Measurements from ENCODE around the gene MYPOP. TPM values are rescaled to one million over a fixed set of nuclear protein-coding genes. Genes with fewer than 3 reads are reported as not detected.

Gene MYPOP
- total and polyA plus RNA-seq, 2 of the 13 experiments (the other 11 are each of a cell fraction or from before 2014, with no cell fraction given) = 2.3 to 2.7 TPM

DNA sequence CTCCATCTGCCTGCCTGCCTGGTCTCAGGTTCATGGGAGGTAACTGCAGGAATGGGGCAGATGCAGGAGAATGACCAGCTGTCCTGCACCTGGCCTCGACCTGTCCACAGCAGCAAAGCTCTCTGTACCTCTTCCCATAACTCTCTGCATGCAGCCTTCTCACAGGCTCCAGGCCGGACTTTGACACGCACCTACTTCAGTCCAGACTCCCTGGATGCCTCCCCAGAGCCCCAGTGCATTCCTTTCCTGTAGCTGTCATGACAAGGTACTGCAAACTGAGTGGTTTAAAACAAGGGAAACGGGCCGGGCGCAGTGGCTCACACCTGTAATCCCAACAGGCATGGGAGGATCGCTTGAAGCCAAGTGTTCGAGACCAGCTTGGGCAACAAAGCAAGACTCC lies 8.9 kb upstream of the MYPOP start (continued):
- TF ChIP-seq, protein P1, sequence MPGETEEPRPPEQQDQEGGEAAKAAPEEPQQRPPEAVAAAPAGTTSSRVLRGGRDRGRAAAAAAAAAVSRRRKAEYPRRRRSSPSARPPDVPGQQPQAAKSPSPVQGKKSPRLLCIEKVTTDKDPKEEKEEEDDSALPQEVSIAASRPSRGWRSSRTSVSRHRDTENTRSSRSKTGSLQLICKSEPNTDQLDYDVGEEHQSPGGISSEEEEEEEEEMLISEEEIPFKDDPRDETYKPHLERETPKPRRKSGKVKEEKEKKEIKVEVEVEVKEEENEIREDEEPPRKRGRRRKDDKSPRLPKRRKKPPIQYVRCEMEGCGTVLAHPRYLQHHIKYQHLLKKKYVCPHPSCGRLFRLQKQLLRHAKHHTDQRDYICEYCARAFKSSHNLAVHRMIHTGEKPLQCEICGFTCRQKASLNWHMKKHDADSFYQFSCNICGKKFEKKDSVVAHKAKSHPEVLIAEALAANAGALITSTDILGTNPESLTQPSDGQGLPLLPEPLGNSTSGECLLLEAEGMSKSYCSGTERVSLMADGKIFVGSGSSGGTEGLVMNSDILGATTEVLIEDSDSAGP (CRISPR knock-in tag; IDR thresholded peaks at IDR 0.05; ENCODE audit: borderline replicate concordance) = no peak
- no peak for TF ChIP-seq ZNF350 (CRISPR knock-in tag; IDR thresholded peaks at IDR 0.05; ENCODE audit: borderline replicate concordance, low read depth)
- no peak for TF ChIP-seq ZNF549 (CRISPR knock-in tag; IDR thresholded peaks at IDR 0.05)
- TF ChIP-seq, protein P2, sequence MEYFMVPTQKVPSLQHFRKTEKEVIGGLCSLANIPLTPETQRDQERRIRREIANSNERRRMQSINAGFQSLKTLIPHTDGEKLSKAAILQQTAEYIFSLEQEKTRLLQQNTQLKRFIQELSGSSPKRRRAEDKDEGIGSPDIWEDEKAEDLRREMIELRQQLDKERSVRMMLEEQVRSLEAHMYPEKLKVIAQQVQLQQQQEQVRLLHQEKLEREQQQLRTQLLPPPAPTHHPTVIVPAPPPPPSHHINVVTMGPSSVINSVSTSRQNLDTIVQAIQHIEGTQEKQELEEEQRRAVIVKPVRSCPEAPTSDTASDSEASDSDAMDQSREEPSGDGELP (IDR thresholded peaks at IDR 0.05; ENCODE audit: borderline replicate concordance, low read depth) = no peak
- TF ChIP-seq SP4 (CRISPR knock-in tag; IDR thresholded peaks at IDR 0.05) = 0 out of 2 replicates have a peak, but pooled peaks have one; percentile 18
- TF ChIP-seq ZSCAN20 (CRISPR knock-in tag; IDR thresholded peaks at IDR 0.05; ENCODE audit: borderline replicate concordance) = no peak
- TF ChIP-seq NR2F6 (IDR thresholded peaks at IDR 0.05) = no peak
- 0 out of 2 replicates have a peak, but pooled peaks have one; percentile 9 for TF ChIP-seq NR2F6 (CRISPR knock-in tag; IDR thresholded peaks at IDR 0.05)
- no peak for TF ChIP-seq ZNF256 (CRISPR knock-in tag; conservative IDR thresholded peaks at IDR 0.05)
- TF ChIP-seq ATF1 (CRISPR knock-in tag; IDR thresholded peaks at IDR 0.05) = no peak
- no peak for TF ChIP-seq NR2C2 (CRISPR knock-in tag; IDR thresholded peaks at IDR 0.05; ENCODE audit: borderline replicate concordance)
- TF ChIP-seq, protein P3, sequence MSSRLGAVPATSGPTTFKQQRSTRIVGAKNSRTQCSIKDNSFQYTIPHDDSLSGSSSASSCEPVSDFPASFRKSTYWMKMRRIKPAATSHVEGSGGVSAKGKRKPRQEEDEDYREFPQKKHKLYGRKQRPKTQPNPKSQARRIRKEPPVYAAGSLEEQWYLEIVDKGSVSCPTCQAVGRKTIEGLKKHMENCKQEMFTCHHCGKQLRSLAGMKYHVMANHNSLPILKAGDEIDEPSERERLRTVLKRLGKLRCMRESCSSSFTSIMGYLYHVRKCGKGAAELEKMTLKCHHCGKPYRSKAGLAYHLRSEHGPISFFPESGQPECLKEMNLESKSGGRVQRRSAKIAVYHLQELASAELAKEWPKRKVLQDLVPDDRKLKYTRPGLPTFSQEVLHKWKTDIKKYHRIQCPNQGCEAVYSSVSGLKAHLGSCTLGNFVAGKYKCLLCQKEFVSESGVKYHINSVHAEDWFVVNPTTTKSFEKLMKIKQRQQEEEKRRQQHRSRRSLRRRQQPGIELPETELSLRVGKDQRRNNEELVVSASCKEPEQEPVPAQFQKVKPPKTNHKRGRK (CRISPR knock-in tag; IDR thresholded peaks at IDR 0.05) = no peak
- no peak for TF ChIP-seq ZNF329 (CRISPR knock-in tag; IDR thresholded peaks at IDR 0.05; ENCODE audit: low read depth)
- TF ChIP-seq BRD4 (CRISPR knock-in tag; IDR thresholded peaks at IDR 0.05) = no peak
- no peak for TF ChIP-seq PTBP1 (IDR thresholded peaks at IDR 0.05; ENCODE audit: low read depth, low read length, poor library complexity, severe bottlenecking)
- TF ChIP-seq ZNF616 (CRISPR knock-in tag; IDR thresholded peaks at IDR 0.05; ENCODE audit: low read depth) = no peak
- no peak for TF ChIP-seq AGO1 (IDR thresholded peaks at IDR 0.05; ENCODE audit: low read depth, low read length, poor library complexity, severe bottlenecking)
- TF ChIP-seq, protein P4, sequence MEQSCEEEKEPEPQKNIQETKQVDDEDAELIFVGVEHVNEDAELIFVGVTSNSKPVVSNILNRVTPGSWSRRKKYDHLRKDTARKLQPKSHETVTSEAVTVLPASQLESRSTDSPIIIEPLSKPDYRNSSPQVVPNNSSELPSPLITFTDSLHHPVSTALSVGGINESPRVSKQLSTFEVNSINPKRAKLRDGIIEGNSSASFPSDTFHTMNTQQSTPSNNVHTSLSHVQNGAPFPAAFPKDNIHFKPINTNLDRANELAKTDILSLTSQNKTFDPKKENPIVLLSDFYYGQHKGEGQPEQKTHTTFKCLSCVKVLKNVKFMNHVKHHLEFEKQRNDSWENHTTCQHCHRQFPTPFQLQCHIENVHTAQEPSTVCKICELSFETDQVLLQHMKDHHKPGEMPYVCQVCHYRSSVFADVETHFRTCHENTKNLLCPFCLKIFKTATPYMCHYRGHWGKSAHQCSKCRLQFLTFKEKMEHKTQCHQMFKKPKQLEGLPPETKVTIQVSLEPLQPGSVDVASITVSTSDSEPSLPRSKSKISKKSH (CRISPR knock-in tag; IDR thresholded peaks at IDR 0.05; ENCODE audit: borderline replicate concordance) = 0 out of 2 replicates have a peak, but pooled peaks have one; percentile 38
- TF ChIP-seq, protein P5, sequence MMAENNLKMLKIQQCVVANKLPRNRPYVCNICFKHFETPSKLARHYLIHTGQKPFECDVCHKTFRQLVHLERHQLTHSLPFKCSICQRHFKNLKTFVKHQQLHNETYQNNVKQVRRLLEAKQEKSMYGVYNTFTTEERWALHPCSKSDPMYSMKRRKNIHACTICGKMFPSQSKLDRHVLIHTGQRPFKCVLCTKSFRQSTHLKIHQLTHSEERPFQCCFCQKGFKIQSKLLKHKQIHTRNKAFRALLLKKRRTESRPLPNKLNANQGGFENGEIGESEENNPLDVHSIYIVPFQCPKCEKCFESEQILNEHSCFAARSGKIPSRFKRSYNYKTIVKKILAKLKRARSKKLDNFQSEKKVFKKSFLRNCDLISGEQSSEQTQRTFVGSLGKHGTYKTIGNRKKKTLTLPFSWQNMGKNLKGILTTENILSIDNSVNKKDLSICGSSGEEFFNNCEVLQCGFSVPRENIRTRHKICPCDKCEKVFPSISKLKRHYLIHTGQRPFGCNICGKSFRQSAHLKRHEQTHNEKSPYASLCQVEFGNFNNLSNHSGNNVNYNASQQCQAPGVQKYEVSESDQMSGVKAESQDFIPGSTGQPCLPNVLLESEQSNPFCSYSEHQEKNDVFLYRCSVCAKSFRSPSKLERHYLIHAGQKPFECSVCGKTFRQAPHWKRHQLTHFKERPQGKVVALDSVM (CRISPR knock-in tag; IDR thresholded peaks at IDR 0.05) = 0 out of 2 replicates have a peak, but pooled peaks have one; percentile 36
- TF ChIP-seq, protein P6, sequence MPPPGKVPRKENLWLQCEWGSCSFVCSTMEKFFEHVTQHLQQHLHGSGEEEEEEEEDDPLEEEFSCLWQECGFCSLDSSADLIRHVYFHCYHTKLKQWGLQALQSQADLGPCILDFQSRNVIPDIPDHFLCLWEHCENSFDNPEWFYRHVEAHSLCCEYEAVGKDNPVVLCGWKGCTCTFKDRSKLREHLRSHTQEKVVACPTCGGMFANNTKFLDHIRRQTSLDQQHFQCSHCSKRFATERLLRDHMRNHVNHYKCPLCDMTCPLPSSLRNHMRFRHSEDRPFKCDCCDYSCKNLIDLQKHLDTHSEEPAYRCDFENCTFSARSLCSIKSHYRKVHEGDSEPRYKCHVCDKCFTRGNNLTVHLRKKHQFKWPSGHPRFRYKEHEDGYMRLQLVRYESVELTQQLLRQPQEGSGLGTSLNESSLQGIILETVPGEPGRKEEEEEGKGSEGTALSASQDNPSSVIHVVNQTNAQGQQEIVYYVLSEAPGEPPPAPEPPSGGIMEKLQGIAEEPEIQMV (CRISPR knock-in tag; IDR thresholded peaks at IDR 0.05; ENCODE audit: low read depth) = no peak
- no peak for TF ChIP-seq ZNF644 (CRISPR knock-in tag; IDR thresholded peaks at IDR 0.05; ENCODE audit: low read depth)
- TF ChIP-seq NFE2L1 (CRISPR knock-in tag; IDR thresholded peaks at IDR 0.05; ENCODE audit: borderline replicate concordance) = no peak
